Retinal pigment epithelial cell (primary cell): ENCODE results near the gene OR52H1.

Experiments used
- DNase-seq: peaks from one replicate; pipeline ENCODE4 v3.0.0-alpha.2; 2010; ENCODE audit warnings: low read depth
- H3K4me3 ChIP-seq: 2 replicates; pipeline ENCODE4 v1.5.1; 2011; ENCODE audit warnings: mild to moderate bottlenecking, low read length, control low read depth, moderate library complexity
- CTCF ChIP-seq: conservative IDR thresholded peaks from 2 replicates; pipeline ENCODE4 v1.5.1; 2011; ENCODE audit warnings: low read depth, low read length, control low read depth, inconsistent platforms

Gene OR52H1

GRCh38 chr11:5516599-5516998 lies 31.7 kb downstream of the OR52H1 start, which contains the start of gene UBQLNL:
Gene UBQLNL, minus strand, starts transcription at chr11:5516699. Its CDS starts 258 bp downstream, at chr11:5516441.
- DNase-seq = no peak
- H3K4me3 ChIP-seq = no peak within 1 kb of the TSS
- TF ChIP-seq CTCF = no peak

GRCh38 chr11:5514841-5515240 lies 33.5 kb downstream of the OR52H1 start:
- TF ChIP-seq CTCF = no peak
- H3K4me3 ChIP-seq = no peak overlapping the region
- no peak for DNase-seq

GRCh38 chr11:5509803-5510202 lies 38.5 kb downstream of the OR52H1 start, which contains the start of gene UBQLN3:
Gene UBQLN3, minus strand, starts transcription at chr11:5509957. Its CDS starts 399 bp downstream, at chr11:5509558.
- no peak for DNase-seq
- no peak within 1 kb of the TSS for H3K4me3 ChIP-seq
- no peak for TF ChIP-seq CTCF

GRCh38 chr11:5508605-5509004 lies 39.7 kb downstream of the OR52H1 start:
- no peak for TF ChIP-seq CTCF
- H3K4me3 ChIP-seq = no peak overlapping the region
- no peak for DNase-seq

GRCh38 chr11:5507933-5508305 lies 40.4 kb downstream of the OR52H1 start:
- no peak for DNase-seq
- TF ChIP-seq CTCF = no peak
- H3K4me3 ChIP-seq = no peak overlapping the region

- no peak overlapping the region for H3K4me3 ChIP-seq
- no peak for TF ChIP-seq CTCF
- DNase-seq = no peak
Observed at GRCh38 chr11:5507177-5507932, 41.0 kb downstream of the OR52H1 start.
